HEK293 (cell line): ENCODE results near the gene VASN.

Experiments
- FEZF1 ChIP-seq: fragments of 450-650 bp; formaldehyde crosslinking; IDR thresholded peaks from 2 replicates; pipeline ENCODE4 v1.5.1; 2016; ENCODE audit warnings: missing biosample characterization, missing genetic modification characterization
- GLIS2 ChIP-seq: fragments of 450-650 bp; formaldehyde crosslinking; IDR thresholded peaks from 2 replicates; pipeline ENCODE4 v1.5.1; 2016; ENCODE audit warnings: missing biosample characterization, missing genetic modification characterization
- HOXD13 ChIP-seq: sonication (generic); formaldehyde crosslinking; IDR thresholded peaks from 2 replicates; pipeline ENCODE4 v1.8.0; 2022; ENCODE audit warnings: missing genetic modification reagents, borderline replicate concordance
- KLF1 ChIP-seq: fragments of 450-650 bp; formaldehyde crosslinking; IDR thresholded peaks from 2 replicates; pipeline ENCODE4 v1.5.1; 2016; ENCODE audit warnings: missing biosample characterization, missing genetic modification characterization
- TCF7L2 ChIP-seq: IDR thresholded peaks from 2 replicates; pipeline ENCODE4 v1.6.1; 2011; ENCODE audit warnings: low read depth, mild to moderate bottlenecking, inconsistent platforms, low read length, moderate library complexity, borderline replicate concordance
- ZNF184 ChIP-seq: fragments of 450-650 bp; IDR thresholded peaks from 2 replicates; pipeline ENCODE4 v1.5.1; 2018; ENCODE audit warnings: missing biosample characterization, mild to moderate bottlenecking, missing genetic modification characterization
- ZNF2 ChIP-seq: fragments of 450-650 bp; formaldehyde crosslinking; IDR thresholded peaks from 2 replicates; pipeline ENCODE4 v1.5.1; 2016; ENCODE audit warnings: missing biosample characterization, missing genetic modification characterization
- ZNF214 ChIP-seq: fragments of 450-650 bp; formaldehyde crosslinking; IDR thresholded peaks from 2 replicates; pipeline ENCODE4 v1.5.1; 2017; ENCODE audit warnings: missing biosample characterization, mild to moderate bottlenecking, missing genetic modification characterization, borderline replicate concordance
- ZNF529 ChIP-seq: fragments of 450-650 bp; formaldehyde crosslinking; IDR thresholded peaks from 2 replicates; pipeline ENCODE4 v1.5.1; 2017; ENCODE audit warnings: missing genetic modification characterization, missing biosample characterization; ENCODE audit not compliant: insufficient replicate concordance
- ZNF600 ChIP-seq: fragments of 450-650 bp; formaldehyde crosslinking; IDR thresholded peaks from 2 replicates; pipeline ENCODE4 v1.5.1; 2016; ENCODE audit warnings: missing biosample characterization, missing genetic modification characterization
- ZNF621 ChIP-seq: fragments of 450-650 bp; formaldehyde crosslinking; IDR thresholded peaks from 2 replicates; pipeline ENCODE4 v1.5.1; 2017; ENCODE audit warnings: missing biosample characterization, missing genetic modification characterization
- ZNF664 ChIP-seq: fragments of 450-650 bp; formaldehyde crosslinking; IDR thresholded peaks from 2 replicates; pipeline ENCODE4 v1.5.1; 2016; ENCODE audit warnings: missing biosample characterization, missing genetic modification characterization
- ZNF701 ChIP-seq: fragments of 450-650 bp; formaldehyde crosslinking; IDR thresholded peaks from 2 replicates; pipeline ENCODE4 v1.5.1; 2016; ENCODE audit warnings: missing biosample characterization, missing genetic modification characterization
- ZNF768 ChIP-seq: fragments of 450-650 bp; formaldehyde crosslinking; IDR thresholded peaks from 2 replicates; pipeline ENCODE4 v1.5.1; 2018; ENCODE audit warnings: missing biosample characterization, mild to moderate bottlenecking, missing genetic modification characterization
- ZNF776 ChIP-seq: fragments of 450-650 bp; formaldehyde crosslinking; IDR thresholded peaks from 2 replicates; pipeline ENCODE4 v1.5.0; 2017; ENCODE audit warnings: missing biosample characterization, missing genetic modification characterization, borderline replicate concordance
- ZSCAN16 ChIP-seq: fragments of 450-650 bp; formaldehyde crosslinking; IDR thresholded peaks from 2 replicates; pipeline ENCODE4 v1.5.1; 2016; ENCODE audit warnings: missing biosample characterization, missing genetic modification characterization
- TF ChIP-seq, protein P1 (sequence below): fragments of 450-650 bp; formaldehyde crosslinking; IDR thresholded peaks from 2 replicates; pipeline ENCODE4 v1.5.1; 2016; ENCODE audit warnings: missing biosample characterization, missing genetic modification characterization, borderline replicate concordance
- TF ChIP-seq, protein P2 (sequence below): fragments of 450-650 bp; formaldehyde crosslinking; IDR thresholded peaks from 2 replicates; pipeline ENCODE4 v1.5.1; 2016; ENCODE audit warnings: missing biosample characterization, missing genetic modification characterization
- TF ChIP-seq, protein P3 (sequence below): fragments of 450-650 bp; formaldehyde crosslinking; IDR thresholded peaks from 2 replicates; pipeline ENCODE4 v1.5.1; 2017; ENCODE audit warnings: missing biosample characterization, missing genetic modification characterization
- TF ChIP-seq, protein P4 (sequence below): fragments of 450-650 bp; formaldehyde crosslinking; IDR thresholded peaks from 2 replicates; pipeline ENCODE4; 2016; ENCODE audit warnings: missing biosample characterization, missing genetic modification characterization
- TF ChIP-seq, protein P5 (sequence below): fragments of 450-650 bp; IDR thresholded peaks from 2 replicates; pipeline ENCODE4 v1.5.1; 2018; ENCODE audit warnings: missing biosample characterization, missing genetic modification characterization
- TF ChIP-seq, protein P6 (sequence below): fragments of 450-650 bp; formaldehyde crosslinking; IDR thresholded peaks from 2 replicates; pipeline ENCODE4 v1.5.1; 2016; ENCODE audit warnings: missing biosample characterization, missing genetic modification characterization
- TF ChIP-seq, protein P7 (sequence below): fragments of 450-650 bp; formaldehyde crosslinking; IDR thresholded peaks from 2 replicates; pipeline ENCODE4 v1.5.1; 2016; ENCODE audit warnings: missing biosample characterization, missing genetic modification characterization
- TF ChIP-seq, protein P8 (sequence below): fragments of 450-650 bp; formaldehyde crosslinking; IDR thresholded peaks from 2 replicates; pipeline ENCODE4 v1.5.1; 2016; ENCODE audit warnings: missing biosample characterization, missing genetic modification characterization
- TF ChIP-seq, protein P9 (sequence below): fragments of 450-650 bp; formaldehyde crosslinking; IDR thresholded peaks from 2 replicates; pipeline ENCODE4 v1.5.1; 2016; ENCODE audit warnings: missing biosample characterization, missing genetic modification characterization

The VASN gene

DNA sequence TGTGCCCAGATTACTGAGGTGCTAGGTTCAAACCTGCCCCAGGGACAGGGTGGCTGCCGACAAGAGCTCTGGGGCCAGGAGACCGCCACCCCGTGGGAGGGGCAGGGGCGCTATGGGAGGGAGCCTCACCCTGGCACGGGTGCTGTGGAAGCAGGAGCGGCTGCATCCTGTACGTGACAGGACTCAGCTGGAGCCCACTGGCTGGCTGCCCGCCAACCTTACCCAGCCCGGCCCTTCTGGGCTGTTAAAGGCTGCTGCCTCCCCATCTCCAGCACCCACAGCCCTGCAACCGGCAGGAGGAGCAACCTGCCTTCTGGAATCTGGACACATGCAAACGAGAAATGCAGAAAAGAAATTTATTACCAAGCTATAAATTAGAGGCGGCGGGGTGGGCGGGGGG is 31.7 kb upstream of the VASN start (continued):
- no peak for TF ChIP-seq GLIS2 (tag by site-specific recombination)
- TF ChIP-seq KLF1 (tag by site-specific recombination): peak; percentile 97
- TF ChIP-seq ZNF621 (tag by site-specific recombination): no peak
- no peak for TF ChIP-seq FEZF1 (tag by site-specific recombination)
- TF ChIP-seq, protein P1, sequence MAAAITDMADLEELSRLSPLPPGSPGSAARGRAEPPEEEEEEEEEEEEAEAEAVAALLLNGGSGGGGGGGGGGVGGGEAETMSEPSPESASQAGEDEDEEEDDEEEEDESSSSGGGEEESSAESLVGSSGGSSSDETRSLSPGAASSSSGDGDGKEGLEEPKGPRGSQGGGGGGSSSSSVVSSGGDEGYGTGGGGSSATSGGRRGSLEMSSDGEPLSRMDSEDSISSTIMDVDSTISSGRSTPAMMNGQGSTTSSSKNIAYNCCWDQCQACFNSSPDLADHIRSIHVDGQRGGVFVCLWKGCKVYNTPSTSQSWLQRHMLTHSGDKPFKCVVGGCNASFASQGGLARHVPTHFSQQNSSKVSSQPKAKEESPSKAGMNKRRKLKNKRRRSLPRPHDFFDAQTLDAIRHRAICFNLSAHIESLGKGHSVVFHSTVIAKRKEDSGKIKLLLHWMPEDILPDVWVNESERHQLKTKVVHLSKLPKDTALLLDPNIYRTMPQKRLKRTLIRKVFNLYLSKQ (tag by site-specific recombination): no peak
- TF ChIP-seq ZNF768: no peak
- no peak for TF ChIP-seq ZNF214
- TF ChIP-seq ZNF2: no peak
- TF ChIP-seq TCF7L2: no peak
- TF ChIP-seq, protein P2, sequence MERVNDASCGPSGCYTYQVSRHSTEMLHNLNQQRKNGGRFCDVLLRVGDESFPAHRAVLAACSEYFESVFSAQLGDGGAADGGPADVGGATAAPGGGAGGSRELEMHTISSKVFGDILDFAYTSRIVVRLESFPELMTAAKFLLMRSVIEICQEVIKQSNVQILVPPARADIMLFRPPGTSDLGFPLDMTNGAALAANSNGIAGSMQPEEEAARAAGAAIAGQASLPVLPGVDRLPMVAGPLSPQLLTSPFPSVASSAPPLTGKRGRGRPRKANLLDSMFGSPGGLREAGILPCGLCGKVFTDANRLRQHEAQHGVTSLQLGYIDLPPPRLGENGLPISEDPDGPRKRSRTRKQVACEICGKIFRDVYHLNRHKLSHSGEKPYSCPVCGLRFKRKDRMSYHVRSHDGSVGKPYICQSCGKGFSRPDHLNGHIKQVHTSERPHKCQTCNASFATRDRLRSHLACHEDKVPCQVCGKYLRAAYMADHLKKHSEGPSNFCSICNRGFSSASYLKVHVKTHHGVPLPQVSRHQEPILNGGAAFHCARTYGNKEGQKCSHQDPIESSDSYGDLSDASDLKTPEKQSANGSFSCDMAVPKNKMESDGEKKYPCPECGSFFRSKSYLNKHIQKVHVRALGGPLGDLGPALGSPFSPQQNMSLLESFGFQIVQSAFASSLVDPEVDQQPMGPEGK (tag by site-specific recombination): peak; percentile 73
- TF ChIP-seq, protein P3, sequence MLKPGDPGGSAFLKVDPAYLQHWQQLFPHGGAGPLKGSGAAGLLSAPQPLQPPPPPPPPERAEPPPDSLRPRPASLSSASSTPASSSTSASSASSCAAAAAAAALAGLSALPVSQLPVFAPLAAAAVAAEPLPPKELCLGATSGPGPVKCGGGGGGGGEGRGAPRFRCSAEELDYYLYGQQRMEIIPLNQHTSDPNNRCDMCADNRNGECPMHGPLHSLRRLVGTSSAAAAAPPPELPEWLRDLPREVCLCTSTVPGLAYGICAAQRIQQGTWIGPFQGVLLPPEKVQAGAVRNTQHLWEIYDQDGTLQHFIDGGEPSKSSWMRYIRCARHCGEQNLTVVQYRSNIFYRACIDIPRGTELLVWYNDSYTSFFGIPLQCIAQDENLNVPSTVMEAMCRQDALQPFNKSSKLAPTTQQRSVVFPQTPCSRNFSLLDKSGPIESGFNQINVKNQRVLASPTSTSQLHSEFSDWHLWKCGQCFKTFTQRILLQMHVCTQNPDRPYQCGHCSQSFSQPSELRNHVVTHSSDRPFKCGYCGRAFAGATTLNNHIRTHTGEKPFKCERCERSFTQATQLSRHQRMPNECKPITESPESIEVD (tag by site-specific recombination): no peak
- TF ChIP-seq, protein P4, sequence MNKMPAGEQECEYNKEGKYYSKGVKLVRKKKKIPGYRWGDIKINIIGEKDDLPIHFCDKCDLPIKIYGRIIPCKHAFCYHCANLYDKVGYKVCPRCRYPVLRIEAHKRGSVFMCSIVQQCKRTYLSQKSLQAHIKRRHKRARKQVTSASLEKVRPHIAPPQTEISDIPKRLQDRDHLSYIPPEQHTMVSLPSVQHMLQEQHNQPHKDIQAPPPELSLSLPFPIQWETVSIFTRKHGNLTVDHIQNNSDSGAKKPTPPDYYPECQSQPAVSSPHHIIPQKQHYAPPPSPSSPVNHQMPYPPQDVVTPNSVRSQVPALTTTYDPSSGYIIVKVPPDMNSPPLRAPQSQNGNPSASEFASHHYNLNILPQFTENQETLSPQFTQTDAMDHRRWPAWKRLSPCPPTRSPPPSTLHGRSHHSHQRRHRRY (tag by site-specific recombination): no peak
- TF ChIP-seq, protein P5, sequence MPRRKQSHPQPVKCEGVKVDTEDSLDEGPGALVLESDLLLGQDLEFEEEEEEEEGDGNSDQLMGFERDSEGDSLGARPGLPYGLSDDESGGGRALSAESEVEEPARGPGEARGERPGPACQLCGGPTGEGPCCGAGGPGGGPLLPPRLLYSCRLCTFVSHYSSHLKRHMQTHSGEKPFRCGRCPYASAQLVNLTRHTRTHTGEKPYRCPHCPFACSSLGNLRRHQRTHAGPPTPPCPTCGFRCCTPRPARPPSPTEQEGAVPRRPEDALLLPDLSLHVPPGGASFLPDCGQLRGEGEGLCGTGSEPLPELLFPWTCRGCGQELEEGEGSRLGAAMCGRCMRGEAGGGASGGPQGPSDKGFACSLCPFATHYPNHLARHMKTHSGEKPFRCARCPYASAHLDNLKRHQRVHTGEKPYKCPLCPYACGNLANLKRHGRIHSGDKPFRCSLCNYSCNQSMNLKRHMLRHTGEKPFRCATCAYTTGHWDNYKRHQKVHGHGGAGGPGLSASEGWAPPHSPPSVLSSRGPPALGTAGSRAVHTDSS (tag by site-specific recombination): no peak
- TF ChIP-seq, protein P6, sequence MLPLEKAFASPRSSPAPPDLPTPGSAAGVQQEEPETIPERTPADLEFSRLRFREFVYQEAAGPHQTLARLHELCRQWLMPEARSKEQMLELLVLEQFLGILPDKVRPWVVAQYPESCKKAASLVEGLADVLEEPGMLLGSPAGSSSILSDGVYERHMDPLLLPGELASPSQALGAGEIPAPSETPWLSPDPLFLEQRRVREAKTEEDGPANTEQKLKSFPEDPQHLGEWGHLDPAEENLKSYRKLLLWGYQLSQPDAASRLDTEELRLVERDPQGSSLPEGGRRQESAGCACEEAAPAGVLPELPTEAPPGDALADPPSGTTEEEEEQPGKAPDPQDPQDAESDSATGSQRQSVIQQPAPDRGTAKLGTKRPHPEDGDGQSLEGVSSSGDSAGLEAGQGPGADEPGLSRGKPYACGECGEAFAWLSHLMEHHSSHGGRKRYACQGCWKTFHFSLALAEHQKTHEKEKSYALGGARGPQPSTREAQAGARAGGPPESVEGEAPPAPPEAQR: no peak
- TF ChIP-seq, protein P7, sequence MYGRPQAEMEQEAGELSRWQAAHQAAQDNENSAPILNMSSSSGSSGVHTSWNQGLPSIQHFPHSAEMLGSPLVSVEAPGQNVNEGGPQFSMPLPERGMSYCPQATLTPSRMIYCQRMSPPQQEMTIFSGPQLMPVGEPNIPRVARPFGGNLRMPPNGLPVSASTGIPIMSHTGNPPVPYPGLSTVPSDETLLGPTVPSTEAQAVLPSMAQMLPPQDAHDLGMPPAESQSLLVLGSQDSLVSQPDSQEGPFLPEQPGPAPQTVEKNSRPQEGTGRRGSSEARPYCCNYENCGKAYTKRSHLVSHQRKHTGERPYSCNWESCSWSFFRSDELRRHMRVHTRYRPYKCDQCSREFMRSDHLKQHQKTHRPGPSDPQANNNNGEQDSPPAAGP (tag by site-specific recombination): peak; percentile 95
- TF ChIP-seq ZSCAN16 (tag by site-specific recombination): no peak
- TF ChIP-seq ZNF701 (tag by site-specific recombination): no peak
- TF ChIP-seq HOXD13: no peak
- TF ChIP-seq ZNF664 (tag by site-specific recombination): no peak
- TF ChIP-seq, protein P8, sequence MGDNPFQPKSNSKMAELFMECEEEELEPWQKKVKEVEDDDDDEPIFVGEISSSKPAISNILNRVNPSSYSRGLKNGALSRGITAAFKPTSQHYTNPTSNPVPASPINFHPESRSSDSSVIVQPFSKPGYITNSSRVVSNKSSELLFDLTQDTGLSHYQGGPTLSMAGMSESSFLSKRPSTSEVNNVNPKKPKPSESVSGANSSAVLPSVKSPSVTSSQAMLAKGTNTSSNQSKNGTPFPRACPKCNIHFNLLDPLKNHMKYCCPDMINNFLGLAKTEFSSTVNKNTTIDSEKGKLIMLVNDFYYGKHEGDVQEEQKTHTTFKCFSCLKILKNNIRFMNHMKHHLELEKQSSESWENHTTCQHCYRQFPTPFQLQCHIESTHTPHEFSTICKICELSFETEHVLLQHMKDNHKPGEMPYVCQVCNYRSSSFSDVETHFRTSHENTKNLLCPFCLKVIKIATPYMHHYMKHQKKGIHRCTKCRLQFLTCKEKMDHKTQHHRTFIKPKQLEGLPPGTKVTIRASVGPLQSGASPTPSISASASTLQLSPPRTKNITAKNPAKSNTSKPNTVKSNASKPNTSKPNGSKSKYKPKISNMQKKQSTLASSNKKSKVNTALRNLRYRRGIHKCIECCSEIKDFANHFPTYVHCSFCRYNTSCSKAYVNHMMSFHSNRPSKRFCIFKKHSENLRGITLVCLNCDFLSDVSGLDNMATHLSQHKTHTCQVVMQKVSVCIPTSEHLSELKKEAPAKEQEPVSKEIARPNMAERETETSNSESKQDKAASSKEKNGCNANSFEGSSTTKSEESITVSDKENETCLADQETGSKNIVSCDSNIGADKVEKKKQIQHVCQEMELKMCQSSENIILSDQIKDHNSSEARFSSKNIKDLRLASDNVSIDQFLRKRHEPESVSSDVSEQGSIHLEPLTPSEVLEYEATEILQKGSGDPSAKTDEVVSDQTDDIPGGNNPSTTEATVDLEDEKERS (tag by site-specific recombination): no peak
- no peak for TF ChIP-seq ZNF184 (tag by site-specific recombination)
- TF ChIP-seq, protein P9, sequence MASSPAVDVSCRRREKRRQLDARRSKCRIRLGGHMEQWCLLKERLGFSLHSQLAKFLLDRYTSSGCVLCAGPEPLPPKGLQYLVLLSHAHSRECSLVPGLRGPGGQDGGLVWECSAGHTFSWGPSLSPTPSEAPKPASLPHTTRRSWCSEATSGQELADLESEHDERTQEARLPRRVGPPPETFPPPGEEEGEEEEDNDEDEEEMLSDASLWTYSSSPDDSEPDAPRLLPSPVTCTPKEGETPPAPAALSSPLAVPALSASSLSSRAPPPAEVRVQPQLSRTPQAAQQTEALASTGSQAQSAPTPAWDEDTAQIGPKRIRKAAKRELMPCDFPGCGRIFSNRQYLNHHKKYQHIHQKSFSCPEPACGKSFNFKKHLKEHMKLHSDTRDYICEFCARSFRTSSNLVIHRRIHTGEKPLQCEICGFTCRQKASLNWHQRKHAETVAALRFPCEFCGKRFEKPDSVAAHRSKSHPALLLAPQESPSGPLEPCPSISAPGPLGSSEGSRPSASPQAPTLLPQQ (tag by site-specific recombination): peak; percentile 49; the same call in 1 of the 2 replicates
- peak; percentile 76; the same call in 1 of the 2 replicates for TF ChIP-seq ZNF600 (tag by site-specific recombination)
- TF ChIP-seq ZNF776 (tag by site-specific recombination): no peak
- TF ChIP-seq ZNF529 (tag by site-specific recombination): no peak
